ENCODE data around the gene TSHZ2.

- TF ChIP-seq, protein P1, sequence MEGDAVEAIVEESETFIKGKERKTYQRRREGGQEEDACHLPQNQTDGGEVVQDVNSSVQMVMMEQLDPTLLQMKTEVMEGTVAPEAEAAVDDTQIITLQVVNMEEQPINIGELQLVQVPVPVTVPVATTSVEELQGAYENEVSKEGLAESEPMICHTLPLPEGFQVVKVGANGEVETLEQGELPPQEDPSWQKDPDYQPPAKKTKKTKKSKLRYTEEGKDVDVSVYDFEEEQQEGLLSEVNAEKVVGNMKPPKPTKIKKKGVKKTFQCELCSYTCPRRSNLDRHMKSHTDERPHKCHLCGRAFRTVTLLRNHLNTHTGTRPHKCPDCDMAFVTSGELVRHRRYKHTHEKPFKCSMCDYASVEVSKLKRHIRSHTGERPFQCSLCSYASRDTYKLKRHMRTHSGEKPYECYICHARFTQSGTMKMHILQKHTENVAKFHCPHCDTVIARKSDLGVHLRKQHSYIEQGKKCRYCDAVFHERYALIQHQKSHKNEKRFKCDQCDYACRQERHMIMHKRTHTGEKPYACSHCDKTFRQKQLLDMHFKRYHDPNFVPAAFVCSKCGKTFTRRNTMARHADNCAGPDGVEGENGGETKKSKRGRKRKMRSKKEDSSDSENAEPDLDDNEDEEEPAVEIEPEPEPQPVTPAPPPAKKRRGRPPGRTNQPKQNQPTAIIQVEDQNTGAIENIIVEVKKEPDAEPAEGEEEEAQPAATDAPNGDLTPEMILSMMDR (conservative IDR thresholded peaks at IDR 0.05; ENCODE audit: low read depth, low read length), result no peak
- no peak for TF ChIP-seq SMC3 (IDR thresholded peaks at IDR 0.05; ENCODE audit: low read depth, low read length)
Observed at GRCh38 chr20:53269380-53269779, 297.2 kb downstream of the TSHZ2 start.

Data from IMR-90 (cell line).